Suprapubic skin (tissue), 4 donors: ENCODE data around the gene TRIM46. TPM values are rescaled to one million over a fixed set of nuclear protein-coding genes. Genes with fewer than 3 reads are reported as not detected.
A peak's percentile ranks its signal among the peaks of the same experiment; 100 is the strongest.
"Not testable (repeated sequence)": the region's sequence is repeated elsewhere in the genome, so short reads cannot be mapped to it uniquely, and the experiment has no call there.

ENCODE experiments used
- DNase-seq, 2 donors: peaks; one replicate each; pipeline ENCODE4 v3.0.0-alpha.2; 2019; ENCODE audit warnings: low spot score in 2 of 2
- H3K27ac ChIP-seq: fragments of 200-600 bp; sonication (generic); one replicate; pipeline ENCODE4 v1.5.1; 2019
- H3K27me3 ChIP-seq: fragments of 200-600 bp; sonication (generic); one replicate; pipeline ENCODE4 v1.5.1; 2019
- H3K36me3 ChIP-seq: fragments of 200-600 bp; sonication (generic); one replicate; pipeline ENCODE4 v1.5.1; 2019
- H3K4me1 ChIP-seq: fragments of 200-600 bp; sonication (generic); one replicate; pipeline ENCODE4 v1.5.1; 2019
- H3K4me3 ChIP-seq: fragments of 200-600 bp; sonication (generic); one replicate; pipeline ENCODE4 v1.5.1; 2019; ENCODE audit warnings: mild to moderate bottlenecking
- H3K9me3 ChIP-seq: fragments of 200-600 bp; sonication (generic); one replicate; pipeline ENCODE4 v1.5.1; 2019
- CTCF ChIP-seq, 2 donors: fragments of 200-600 bp in 1 of 2; fragments of 450-650 bp in 1 of 2; sonication (generic) in 1 of 2; IDR thresholded peaks; one replicate each; pipeline ENCODE4 v1.5.1; 2016 to 2019; ENCODE audit warnings: antibody characterized with exemption in 2 of 2, mild to moderate bottlenecking in 1 of 2, moderate library complexity in 1 of 2
- EP300 ChIP-seq: sonication (generic); formaldehyde crosslinking; IDR thresholded peaks from one replicate; pipeline ENCODE4 v1.6.1; 2017; ENCODE audit warnings: antibody characterized with exemption
- POLR2A ChIP-seq, 2 donors: fragments of 450-650 bp; IDR thresholded peaks; one replicate each; pipeline ENCODE4 v1.6.1; 2017; ENCODE audit warnings: antibody characterized with exemption in 2 of 2, mild to moderate bottlenecking in 2 of 2, moderate library complexity in 2 of 2
- POLR2AphosphoS5 ChIP-seq, 3 donors: sonication (generic); formaldehyde crosslinking; IDR thresholded peaks; one replicate each; pipeline ENCODE4 v1.6.1; 2017; ENCODE audit warnings: antibody characterized with exemption in 3 of 3
- WGBS: methylation state at CpG from one replicate; pipeline ENCODE4 v1.1.5; 2018; 5-methylcytosine and 5-hydroxymethylcytosine counted together
- total RNA-seq, 4 donors: library from RNA; depleted of rRNA; stranded (reverse); fragments of >200 nt; gene quantifications; one replicate each; pipeline ENCODE4 v1.1.0, GENCODE V29; 2016

TRIM46 gene
- total RNA-seq, 4 donors from 2014 or later, result 0.34 to 0.80 TPM; not detected in 2

GRCh38 chr1:155218854-155219591 is 45.4 kb downstream of the TRIM46 start:
- Histone ChIP-seq H3K4me1 (peaks cover 7% of the 10 kb centered on the region), H3K27ac (no peak overlapping the region), H3K4me3 (no peak overlapping the region), H3K36me3 (no peaks in the 10 kb centered on the region), H3K27me3 (no peaks in the 10 kb centered on the region), H3K9me3 (no peaks in the 10 kb centered on the region)
- no peak for TF ChIP-seq CTCF (IDR thresholded peaks at IDR 0.05)
- no peak for TF ChIP-seq POLR2A (IDR thresholded peaks at IDR 0.05)
- peak in 1 of 3 donors; percentile 8 for TF ChIP-seq POLR2AphosphoS5 (IDR thresholded peaks at IDR 0.05)
- TF ChIP-seq EP300, result no peak
- DNase-seq, result no peak
- 37% methylated on average over 7 of the region's 7 CpGs for WGBS

- WGBS, result 11% methylated on average over 1 of the region's 1 CpG
- Histone ChIP-seq H3K27ac (no peak overlapping the region), H3K4me3 (no peak overlapping the region), H3K9me3 (no peaks in the 10 kb centered on the region), H3K36me3 (no peaks in the 10 kb centered on the region), H3K27me3 (no peaks in the 10 kb centered on the region), H3K4me1 (peaks cover 7% of the 10 kb centered on the region)
- no peak for DNase-seq
- TF ChIP-seq EP300, result no peak
Measured at GRCh38 chr1:155219592-155220031, 46.0 kb downstream of the TRIM46 start.

- not testable (repeated sequence) for H3K27ac ChIP-seq, H3K9me3 ChIP-seq
- WGBS, result 77% methylated on average over 10 of the region's 10 CpGs
Measured at GRCh38 chr1:155220211-155220965, 46.7 kb downstream of the TRIM46 start.

GRCh38 chr1:155223047-155223446 is 49.4 kb downstream of the TRIM46 start:
- Histone ChIP-seq H3K4me3 (no peak overlapping the region), H3K27ac (no peak overlapping the region), H3K36me3 (no peaks in the 10 kb centered on the region), H3K27me3 (no peaks in the 10 kb centered on the region), H3K4me1 (peaks cover 32% of the 10 kb centered on the region), H3K9me3 (no peaks in the 10 kb centered on the region)
- 86% methylated on average over 7 of the region's 7 CpGs for WGBS
- no peak for DNase-seq
- no peak for TF ChIP-seq CTCF (IDR thresholded peaks at IDR 0.05)
- TF ChIP-seq POLR2AphosphoS5 (IDR thresholded peaks at IDR 0.05), result no peak
- no peak for TF ChIP-seq EP300
- no peak for TF ChIP-seq POLR2A (IDR thresholded peaks at IDR 0.05)

More at GRCh38 chr1:155220211-155220965, 46.7 kb downstream of the TRIM46 start:
- H3K4me1 ChIP-seq, result peaks cover 12% of the 10 kb centered on the region
- not testable (repeated sequence) for H3K36me3 ChIP-seq, DNase-seq, H3K4me3 ChIP-seq, H3K27me3 ChIP-seq

GRCh38 chr1:155225404-155225759 is 51.7 kb downstream of the TRIM46 start:
- not testable (repeated sequence) for H3K27me3 ChIP-seq, DNase-seq, H3K36me3 ChIP-seq, H3K4me3 ChIP-seq, H3K27ac ChIP-seq, H3K9me3 ChIP-seq
- H3K4me1 ChIP-seq, result peaks cover 27% of the 10 kb centered on the region
- 96% methylated on average over 8 of the region's 8 CpGs for WGBS

- Histone ChIP-seq H3K4me1 (peaks cover 27% of the 10 kb centered on the region), H3K36me3 (no peaks in the 10 kb centered on the region), H3K27me3 (no peaks in the 10 kb centered on the region), H3K9me3 (no peaks in the 10 kb centered on the region), H3K4me3 (peak overlapping the region; percentile 74), H3K27ac (peak overlapping the region; percentile 76)
- WGBS, result 0% methylated on average over 7 of the region's 7 CpGs
- peak in 1 of 2 donors; percentile 85 for DNase-seq
- TF ChIP-seq POLR2AphosphoS5 (IDR thresholded peaks at IDR 0.05) (no peak), CTCF (IDR thresholded peaks at IDR 0.05) (peak in 1 of 2 donors; percentile 42), POLR2A (IDR thresholded peaks at IDR 0.05) (no peak)
Measured at GRCh38 chr1:155226188-155226909, 52.7 kb downstream of the TRIM46 start.
